Astrocyte (in vitro differentiated cells and primary cell): ENCODE data around the gene ZNF213. TPM values are rescaled to one million over a fixed set of nuclear protein-coding genes. Genes with fewer than 3 reads are reported as not detected.

Experiments used
- DNase-seq: peaks from one replicate; pipeline ENCODE4 v3.0.0-alpha.2; 2010; ENCODE audit warnings: low read depth
- FAIRE-seq: peaks from 2 replicates; lab custom pipeline; 2011; peaks lifted over from hg19 to GRCh38; lab: Jason Lieb, UNC
- H2AFZ ChIP-seq: 2 replicates; pipeline ENCODE4 v1.6.0; 2012; ENCODE audit warnings: low read depth, low read length, inconsistent platforms
- H3K27ac ChIP-seq: 2 replicates; pipeline ENCODE4 v1.5.1; 2011; ENCODE audit warnings: low read depth, low read length, inconsistent platforms
- H3K27me3 ChIP-seq: 2 replicates; pipeline ENCODE4 v1.6.0; 2011; ENCODE audit warnings: low read length, inconsistent platforms; ENCODE audit not compliant: insufficient read depth
- H3K36me3 ChIP-seq: 2 replicates; pipeline ENCODE4 v1.5.1; 2011; ENCODE audit warnings: low read length, inconsistent platforms; ENCODE audit not compliant: insufficient read depth
- H3K4me1 ChIP-seq: 2 replicates; pipeline ENCODE4 v1.5.1; 2011; ENCODE audit warnings: low read length, inconsistent platforms; ENCODE audit not compliant: insufficient read depth
- H3K4me2 ChIP-seq: 2 replicates; pipeline ENCODE4 v1.6.0; 2012; ENCODE audit warnings: low read length, inconsistent platforms
- H3K4me3 ChIP-seq: 2 replicates; pipeline ENCODE4 v1.5.1; 2011; ENCODE audit warnings: low read depth, mild to moderate bottlenecking, low read length, inconsistent platforms; ENCODE audit not compliant: insufficient read depth
- H3K79me2 ChIP-seq: 2 replicates; pipeline ENCODE4 v1.6.0; 2012; ENCODE audit warnings: mild to moderate bottlenecking, low read length, inconsistent platforms; ENCODE audit not compliant: insufficient read depth
- H3K9ac ChIP-seq: 2 replicates; pipeline ENCODE4 v1.6.0; 2012; ENCODE audit warnings: mild to moderate bottlenecking, low read length, inconsistent platforms
- H3K9me3 ChIP-seq: 2 replicates; pipeline ENCODE4 v1.5.1; 2012; ENCODE audit warnings: low read depth, mild to moderate bottlenecking, low read length, inconsistent platforms; ENCODE audit not compliant: insufficient read depth
- H4K20me1 ChIP-seq: 2 replicates; pipeline ENCODE4 v1.6.0; 2012; ENCODE audit warnings: low read length, inconsistent platforms; ENCODE audit not compliant: insufficient read depth
- H3K27ac Mint-ChIP-seq: one replicate; pipeline ENCODE4 v1.8.0; 2021; ENCODE audit warnings: mild to moderate bottlenecking, mixed read lengths; ENCODE audit not compliant: unreplicated experiment
- H3K27me3 Mint-ChIP-seq: one replicate; pipeline ENCODE4 v1.8.0; 2021; ENCODE audit warnings: low read depth, mixed read lengths; ENCODE audit not compliant: unreplicated experiment
- H3K36me3 Mint-ChIP-seq: one replicate; pipeline ENCODE4 v1.8.0; 2021; ENCODE audit warnings: low read depth, mixed read lengths; ENCODE audit not compliant: unreplicated experiment
- H3K4me1 Mint-ChIP-seq: one replicate; pipeline ENCODE4 v1.8.0; 2021; ENCODE audit warnings: low read depth, mixed read lengths; ENCODE audit not compliant: unreplicated experiment
- H3K4me3 Mint-ChIP-seq: one replicate; pipeline ENCODE4 v1.8.0; 2021; ENCODE audit warnings: mild to moderate bottlenecking, moderate library complexity, mixed read lengths; ENCODE audit not compliant: unreplicated experiment
- H3K9me3 Mint-ChIP-seq: one replicate; pipeline ENCODE4 v1.8.0; 2021; ENCODE audit warnings: mild to moderate bottlenecking, mixed read lengths; ENCODE audit not compliant: unreplicated experiment
- CTCF ChIP-seq: IDR thresholded peaks from 2 replicates; pipeline ENCODE4 v1.5.1; 2011; ENCODE audit warnings: low read depth, mild to moderate bottlenecking, inconsistent platforms, low read length, moderate library complexity; ENCODE audit not compliant: insufficient read depth
- EZH2 ChIP-seq: IDR thresholded peaks from 2 replicates; pipeline ENCODE4 v1.6.1; 2012; ENCODE audit warnings: mild to moderate bottlenecking, low read length, inconsistent platforms; ENCODE audit not compliant: insufficient read depth
- total RNA-seq: library from RNA; stranded (reverse); gene quantifications from 2 replicates; pipeline ENCODE4 v1.2.1, GENCODE V29; 2021

ZNF213 gene
- total RNA-seq, 1 donor from 2014 or later: 12.0 TPM

GRCh38 chr16:3144321-3144983 is 9.6 kb downstream of the ZNF213 start:
- Mint-ChIP-seq H3K4me1 (peaks cover 7% of the 10 kb centered on the region), H3K9me3 (no peaks in the 10 kb centered on the region), H3K4me3 (no peak overlapping the region), H3K27me3 (peaks cover 7% of the 10 kb centered on the region), H3K27ac (no peak overlapping the region), H3K36me3 (peaks cover 14% of the 10 kb centered on the region)
- no peak overlapping the region for H3K4me2 ChIP-seq
- no peak for FAIRE-seq
- no peaks in the 10 kb centered on the region for H3K9me3 ChIP-seq
- H3K27me3 ChIP-seq: no peaks in the 10 kb centered on the region
- H4K20me1 ChIP-seq: no peaks in the 10 kb centered on the region
- H3K27ac ChIP-seq: no peak overlapping the region
- no peak overlapping the region for H3K9ac ChIP-seq
- no peak for TF ChIP-seq EZH2
- no peaks in the 10 kb centered on the region for H3K79me2 ChIP-seq
- H2AFZ ChIP-seq: no peak overlapping the region
- no peak for DNase-seq
- no peak overlapping the region for H3K4me3 ChIP-seq
- no peaks in the 10 kb centered on the region for H3K36me3 ChIP-seq
- H3K4me1 ChIP-seq: peaks cover 2% of the 10 kb centered on the region

- H3K27me3 Mint-ChIP-seq: peaks cover 7% of the 10 kb centered on the region
- no peak overlapping the region for H3K4me3 Mint-ChIP-seq
- no peak overlapping the region for H3K27ac Mint-ChIP-seq
- DNase-seq: no peak
- H3K4me1 ChIP-seq: peaks cover 2% of the 10 kb centered on the region
- no peak for FAIRE-seq
- H3K36me3 Mint-ChIP-seq: peaks cover 11% of the 10 kb centered on the region
- H3K27ac ChIP-seq: no peak overlapping the region
- no peak overlapping the region for H3K4me2 ChIP-seq
- no peaks in the 10 kb centered on the region for H3K79me2 ChIP-seq
- H2AFZ ChIP-seq: no peak overlapping the region
- no peaks in the 10 kb centered on the region for H3K9me3 Mint-ChIP-seq
- TF ChIP-seq EZH2 (no peak), CTCF (no peak)
- no peaks in the 10 kb centered on the region for H3K9me3 ChIP-seq
- no peak overlapping the region for H3K9ac ChIP-seq
- no peak overlapping the region for H3K4me3 ChIP-seq
- no peaks in the 10 kb centered on the region for H4K20me1 ChIP-seq
- no peaks in the 10 kb centered on the region for H3K27me3 ChIP-seq
- no peaks in the 10 kb centered on the region for H3K36me3 ChIP-seq
- H3K4me1 Mint-ChIP-seq: no peaks in the 10 kb centered on the region
Observed at GRCh38 chr16:3145151-3145550, 10.3 kb downstream of the ZNF213 start.

GRCh38 chr16:3145660-3146059 is 10.8 kb downstream of the ZNF213 start:
- H3K27ac ChIP-seq: no peak overlapping the region
- H3K9ac ChIP-seq: no peak overlapping the region
- H2AFZ ChIP-seq: no peak overlapping the region
- no peak for DNase-seq
- no peak for FAIRE-seq
- Mint-ChIP-seq H3K9me3 (no peaks in the 10 kb centered on the region), H3K4me1 (no peaks in the 10 kb centered on the region), H3K27ac (no peak overlapping the region), H3K4me3 (no peak overlapping the region), H3K27me3 (peaks cover 7% of the 10 kb centered on the region), H3K36me3 (peaks cover 11% of the 10 kb centered on the region)
- H3K4me2 ChIP-seq: no peak overlapping the region
- no peaks in the 10 kb centered on the region for H3K36me3 ChIP-seq
- H3K79me2 ChIP-seq: no peaks in the 10 kb centered on the region
- H3K4me1 ChIP-seq: peaks cover 2% of the 10 kb centered on the region
- no peaks in the 10 kb centered on the region for H3K27me3 ChIP-seq
- no peaks in the 10 kb centered on the region for H3K9me3 ChIP-seq
- no peaks in the 10 kb centered on the region for H4K20me1 ChIP-seq
- TF ChIP-seq CTCF (no peak), EZH2 (no peak)
- no peak overlapping the region for H3K4me3 ChIP-seq
